Stimulated activated CD8-positive, alpha-beta memory T cell treated with anti-CD3 and anti-CD28 coated beads, Interleukin-15, amount 100 ng/mL, for 4 hours (primary cell): ENCODE measurements around the gene NOS1AP.
"Not testable (repeated sequence)": the region's sequence is repeated elsewhere in the genome, so short reads cannot be mapped to it uniquely, and the experiment has no call there.

Experiments
- DNase-seq, 2 donors: peaks; one replicate each; pipeline ENCODE4 v3.0.0-alpha.2; 2020; ENCODE audit warnings: low read depth in 2 of 2

The NOS1AP gene

DNA sequence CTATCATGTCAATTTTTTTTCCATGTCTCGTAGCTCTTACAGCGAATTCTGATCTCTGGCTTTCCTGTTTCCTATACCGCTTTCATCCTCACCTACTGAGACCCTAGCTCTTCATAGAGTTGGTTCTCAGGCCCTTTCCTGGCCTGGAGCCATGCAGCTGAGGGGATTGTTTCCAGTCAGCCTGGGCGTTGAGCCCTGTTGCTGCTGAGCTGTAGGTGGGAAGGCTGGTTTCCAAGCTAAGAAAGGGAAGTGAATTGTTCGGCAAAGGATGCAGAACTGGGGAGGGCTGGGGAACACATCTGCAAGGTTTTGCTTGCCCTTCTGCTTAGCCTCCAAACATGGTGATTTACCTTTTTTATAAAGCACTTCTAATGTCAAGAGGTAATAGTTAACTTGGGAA, 265.6 kb downstream of the NOS1AP start:
- no peak for DNase-seq

DNA sequence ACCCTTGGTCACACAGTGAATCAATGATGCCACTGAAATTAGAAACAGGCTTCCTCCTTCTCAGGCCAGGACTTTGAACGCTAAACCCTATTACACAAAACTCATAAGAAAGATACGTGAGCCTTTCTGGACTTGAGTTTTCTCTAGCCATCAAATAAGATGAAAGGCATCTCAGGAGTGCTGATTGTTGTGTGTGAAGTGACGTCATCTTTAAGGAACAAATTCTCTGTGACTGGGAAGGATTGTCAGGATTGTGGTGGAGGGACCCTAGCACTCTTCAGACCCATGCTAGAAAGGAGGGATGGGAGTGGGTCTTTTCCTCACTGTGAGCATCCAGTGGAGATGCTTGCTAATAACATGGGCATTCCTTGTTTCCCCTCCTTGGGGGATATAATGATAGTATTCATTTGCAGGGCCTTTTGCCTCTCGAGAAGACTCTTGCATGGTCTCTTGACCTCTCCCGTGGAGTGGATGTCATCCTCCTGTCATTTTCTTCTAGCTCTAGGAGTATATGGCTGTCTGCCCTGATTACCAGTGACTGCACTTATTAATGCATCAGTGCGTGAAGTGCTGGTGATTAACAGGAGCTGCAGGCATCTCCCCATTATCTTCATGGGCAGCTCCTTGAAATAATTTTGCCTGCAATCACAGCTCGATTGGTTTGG, 267.3 kb downstream of the NOS1AP start:
- DNase-seq, result no peak

DNA sequence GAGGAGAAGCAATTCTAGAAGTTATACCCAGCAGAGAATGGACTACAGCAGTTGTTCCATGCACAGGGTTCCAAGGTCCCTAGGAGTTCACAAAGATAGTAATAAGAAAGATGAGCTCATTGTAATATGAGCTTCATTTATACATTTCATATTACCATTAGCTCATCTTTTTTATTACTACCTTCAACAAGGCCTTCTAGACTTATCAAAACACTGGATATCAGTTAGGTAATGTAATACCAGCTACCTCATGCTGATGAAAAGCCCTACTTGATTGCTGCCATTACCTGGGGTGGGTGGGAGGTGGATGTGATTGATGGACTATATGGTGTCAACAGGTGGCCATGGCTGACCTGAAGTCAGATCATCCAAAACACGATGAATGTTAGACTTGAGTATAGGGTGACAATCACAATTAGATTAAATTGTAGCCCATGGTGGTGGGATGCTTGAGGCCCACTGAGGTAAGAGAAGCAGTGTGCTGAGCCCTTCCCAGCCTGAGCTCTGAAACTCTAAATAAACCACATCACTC, 273.0 kb downstream of the NOS1AP start:
- no peak for DNase-seq

DNA sequence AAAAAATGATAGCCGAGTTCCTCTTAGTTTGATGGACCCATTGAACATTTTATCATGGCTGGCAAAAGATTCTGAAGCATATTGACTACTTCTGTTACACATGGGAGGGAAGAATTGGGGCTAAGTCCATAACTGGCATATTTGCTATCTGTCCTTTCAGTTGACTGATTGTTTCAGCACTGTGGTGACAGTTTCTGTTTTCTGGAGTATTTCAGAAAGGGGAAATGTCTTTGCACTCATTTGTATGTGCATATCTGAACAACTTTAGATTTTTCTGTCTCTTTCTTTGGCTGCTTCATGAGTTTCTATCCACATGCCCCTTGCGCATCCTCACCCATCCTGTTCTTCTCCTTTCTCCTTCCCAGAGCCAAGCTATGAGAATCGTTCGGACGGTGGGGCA, 274.0 kb downstream of the NOS1AP start:
- no peak for DNase-seq

DNA sequence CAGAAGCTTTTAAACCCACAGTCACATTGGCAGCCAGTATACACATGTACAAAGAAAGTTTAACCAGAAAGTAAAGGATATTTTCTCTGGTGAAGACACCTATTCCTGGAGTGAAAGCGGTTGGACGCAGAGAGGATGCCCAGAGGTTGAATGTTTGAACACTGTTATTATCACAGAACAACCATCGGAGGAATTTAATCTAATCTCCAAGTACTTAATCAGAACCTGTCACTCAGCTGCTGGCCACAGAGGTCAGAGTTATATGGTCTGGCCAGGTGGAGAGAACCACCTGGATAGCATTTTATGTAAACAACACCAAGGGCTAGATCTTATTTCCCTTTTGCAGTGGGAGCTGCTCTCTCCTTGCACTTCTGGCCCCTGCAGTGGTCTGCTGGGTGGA, 277.8 kb downstream of the NOS1AP start:
- DNase-seq, result no peak

DNA sequence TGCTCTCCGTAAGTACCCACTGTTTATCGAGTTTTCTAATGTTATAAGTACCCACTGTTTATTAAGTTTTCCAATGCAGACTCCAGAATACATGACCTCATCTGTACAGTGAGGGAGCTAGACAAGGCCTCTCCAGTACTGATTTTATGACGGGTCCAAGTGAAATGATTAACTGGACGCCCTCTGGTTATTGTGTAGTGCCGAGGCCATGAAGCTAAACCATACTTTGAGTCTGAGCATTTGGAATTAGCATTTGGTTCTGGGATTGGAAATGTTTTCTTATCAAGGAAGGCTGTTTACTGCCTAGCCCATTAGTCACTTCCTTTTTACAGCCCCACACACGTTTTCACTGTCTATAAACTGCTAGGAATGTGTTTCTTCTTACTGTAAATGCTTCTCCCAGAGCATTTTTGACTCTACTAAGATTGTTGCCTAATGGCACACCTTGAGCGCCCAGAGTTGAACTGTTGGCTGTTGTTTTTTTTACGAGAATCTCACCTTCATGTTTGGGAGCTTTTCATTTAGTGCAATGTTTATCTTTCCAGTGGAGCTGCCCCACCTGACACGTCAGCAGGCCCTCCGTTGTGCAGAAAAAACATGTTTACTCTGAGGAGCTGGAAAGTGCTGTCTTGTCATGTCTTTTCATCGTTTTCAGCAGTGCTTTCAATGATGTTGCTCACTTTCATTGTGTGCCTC, 280.3 kb downstream of the NOS1AP start:
- DNase-seq, result no peak

DNA sequence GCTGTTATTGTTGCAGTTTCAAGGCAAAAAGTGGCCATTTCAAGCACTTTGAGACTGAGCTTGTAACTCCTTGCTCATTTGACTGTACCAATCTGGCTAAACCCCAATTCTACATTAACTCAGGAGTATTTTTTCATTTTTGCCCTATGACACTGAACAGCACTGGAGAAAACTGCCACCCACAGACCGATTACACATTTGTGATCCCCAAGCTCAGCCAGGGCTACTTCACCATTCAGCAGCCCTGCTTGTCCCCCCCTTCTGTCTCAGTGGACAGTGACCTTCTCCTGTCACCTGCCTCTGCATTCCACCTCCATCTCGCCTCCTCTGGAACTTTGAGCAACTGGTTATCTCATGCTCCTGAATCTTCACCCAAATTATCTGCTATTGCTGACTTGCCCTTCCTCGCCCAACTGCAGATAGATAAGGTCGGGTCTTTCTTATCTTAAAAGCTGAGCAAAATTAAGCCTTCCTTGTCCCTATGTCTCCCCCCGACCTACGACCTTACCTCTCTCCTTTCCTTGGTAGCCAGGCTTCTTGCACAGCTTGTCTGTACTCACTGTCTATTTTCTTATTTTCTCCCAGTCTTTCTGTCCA, 281.9 kb downstream of the NOS1AP start:
- no peak for DNase-seq

DNA sequence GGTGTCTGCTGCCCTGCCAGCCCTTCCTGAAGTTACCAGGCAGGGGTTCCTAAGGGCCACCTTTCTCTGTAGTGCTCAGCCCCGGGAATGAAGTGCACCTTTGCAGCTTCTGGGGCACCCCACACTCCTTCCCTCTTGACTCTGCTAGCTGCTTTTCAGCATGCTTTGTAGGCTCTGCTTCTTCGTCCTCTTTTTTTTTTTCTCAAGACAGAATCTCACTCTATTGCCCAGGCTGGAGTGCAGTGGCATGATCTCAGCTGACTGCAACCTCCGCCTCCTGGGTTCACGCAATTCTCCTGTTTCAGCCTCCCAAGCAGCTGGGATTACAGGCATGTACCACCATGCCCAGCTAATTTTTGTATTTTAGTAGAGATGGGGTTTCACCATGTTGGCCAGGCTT, 282.4 kb downstream of the NOS1AP start:
- DNase-seq, result not testable (repeated sequence)

DNA sequence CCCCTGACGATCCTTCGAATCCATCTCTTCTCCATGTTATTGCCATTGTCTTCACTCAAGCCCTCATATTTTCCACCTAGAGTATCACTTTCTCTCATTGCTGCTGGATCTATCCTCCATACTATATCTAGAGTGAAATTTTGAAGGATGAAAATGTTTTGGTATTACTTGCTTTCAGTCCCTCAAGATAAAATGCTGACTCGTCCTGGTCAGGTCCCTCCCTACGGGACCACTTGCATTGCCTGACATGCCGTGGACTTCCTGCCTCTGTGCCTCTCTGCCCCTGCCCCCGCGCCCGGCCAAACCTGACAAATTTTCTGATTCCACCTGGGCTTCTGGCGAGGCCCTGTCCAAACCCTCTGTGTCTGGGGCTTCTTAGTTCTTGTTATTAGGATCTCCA, 283.6 kb downstream of the NOS1AP start:
- no peak for DNase-seq

DNA sequence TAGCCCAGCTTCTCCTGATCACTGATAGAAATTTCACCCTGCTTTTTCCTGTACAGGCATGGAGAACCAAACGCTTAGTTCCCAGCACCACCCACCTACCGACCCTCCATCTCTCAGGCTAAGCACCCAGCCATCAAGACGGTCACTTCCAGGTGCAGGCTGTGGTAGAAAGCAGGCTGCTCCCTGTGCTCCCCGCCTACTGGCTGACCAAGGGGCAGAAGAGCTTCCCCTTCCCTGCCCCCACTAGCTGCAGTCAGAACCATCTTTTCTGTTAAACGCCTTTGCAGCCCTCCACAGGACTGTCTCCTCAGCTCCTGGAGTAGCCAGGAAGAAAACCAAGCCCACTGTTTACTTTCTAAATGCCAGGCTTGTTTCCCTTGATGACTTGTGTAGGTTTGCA, 284.2 kb downstream of the NOS1AP start:
- DNase-seq, result no peak

DNA sequence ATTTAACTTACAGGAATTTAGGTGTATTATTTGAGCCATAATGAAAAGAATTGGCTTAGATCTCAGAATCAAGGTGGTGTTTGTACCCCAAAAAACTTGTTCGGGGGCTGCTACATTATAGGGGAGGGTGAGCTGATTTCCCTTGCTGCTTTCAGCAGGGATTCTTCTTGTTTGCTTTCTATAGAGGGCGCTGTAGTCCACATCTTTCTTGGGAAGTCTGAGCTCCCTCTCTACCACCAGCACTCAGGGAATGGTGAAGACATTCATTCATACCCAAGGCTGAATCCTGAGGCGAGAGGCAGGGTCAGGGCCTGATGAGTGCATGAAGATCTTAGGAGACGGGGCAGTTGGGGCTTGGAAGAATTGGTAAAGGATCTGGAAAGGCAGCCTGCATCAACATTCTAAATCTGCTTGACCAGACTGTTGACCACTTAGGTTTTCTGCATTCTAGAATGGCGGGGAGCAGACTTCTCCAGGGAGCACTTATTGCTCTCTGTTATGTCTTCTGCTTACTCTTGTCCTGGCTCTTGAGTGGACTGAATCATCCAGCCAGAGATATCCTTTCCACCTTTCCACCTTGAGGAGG, 288.3 kb downstream of the NOS1AP start:
- no peak for DNase-seq

DNA sequence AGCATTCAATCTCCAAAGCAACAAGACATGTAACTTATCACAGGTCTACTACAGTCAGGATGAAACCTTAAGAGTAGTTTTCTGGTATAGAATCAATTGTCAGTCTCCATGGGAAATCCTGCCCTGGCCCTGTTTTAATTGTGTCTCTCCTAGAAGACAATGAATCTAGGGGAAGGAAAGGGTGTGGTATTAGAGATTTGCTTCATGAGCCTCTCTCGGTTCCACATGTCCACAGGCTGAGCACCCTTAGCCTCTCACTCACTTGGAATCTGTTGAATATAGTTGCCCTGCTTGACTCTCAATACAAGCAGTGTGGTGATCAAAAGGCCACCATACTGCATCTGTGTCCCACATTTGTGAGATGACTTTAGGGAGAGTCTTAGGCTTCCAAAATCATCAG, 289.4 kb downstream of the NOS1AP start:
- no peak for DNase-seq

DNA sequence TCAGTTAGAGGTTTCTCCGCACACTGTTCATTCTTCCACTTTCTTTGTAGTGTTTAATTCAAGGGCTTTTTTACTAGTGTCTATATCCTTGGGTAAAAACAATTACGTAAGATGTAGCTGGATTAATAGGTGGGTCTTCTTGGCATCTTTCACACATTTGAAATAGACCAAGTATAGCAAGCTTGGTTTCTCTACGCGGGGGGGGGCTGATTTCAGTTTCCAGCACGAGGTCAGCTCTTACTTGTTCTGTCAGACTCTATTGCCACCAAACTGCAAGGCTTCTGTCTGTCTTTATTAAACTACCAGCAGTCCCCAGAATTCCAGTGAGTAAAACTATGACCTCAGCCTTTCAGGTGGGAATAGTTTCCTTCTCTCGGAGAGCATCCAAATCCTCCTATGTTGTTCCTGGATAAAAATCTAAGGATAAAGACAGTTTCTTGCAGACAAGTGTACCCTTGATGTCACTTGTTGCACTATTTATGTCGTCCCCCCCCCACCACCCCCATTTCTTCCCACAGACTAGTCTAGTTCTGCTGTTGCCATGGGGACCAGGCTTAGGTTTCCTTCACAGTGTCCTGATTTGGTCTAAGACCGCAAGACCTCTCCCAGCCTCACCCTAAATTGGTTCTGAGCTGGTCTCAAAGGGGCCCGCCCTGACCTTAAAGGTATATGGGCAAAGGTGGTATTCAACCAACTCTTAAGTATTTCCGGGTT, 290.2 kb downstream of the NOS1AP start:
- no peak for DNase-seq

DNA sequence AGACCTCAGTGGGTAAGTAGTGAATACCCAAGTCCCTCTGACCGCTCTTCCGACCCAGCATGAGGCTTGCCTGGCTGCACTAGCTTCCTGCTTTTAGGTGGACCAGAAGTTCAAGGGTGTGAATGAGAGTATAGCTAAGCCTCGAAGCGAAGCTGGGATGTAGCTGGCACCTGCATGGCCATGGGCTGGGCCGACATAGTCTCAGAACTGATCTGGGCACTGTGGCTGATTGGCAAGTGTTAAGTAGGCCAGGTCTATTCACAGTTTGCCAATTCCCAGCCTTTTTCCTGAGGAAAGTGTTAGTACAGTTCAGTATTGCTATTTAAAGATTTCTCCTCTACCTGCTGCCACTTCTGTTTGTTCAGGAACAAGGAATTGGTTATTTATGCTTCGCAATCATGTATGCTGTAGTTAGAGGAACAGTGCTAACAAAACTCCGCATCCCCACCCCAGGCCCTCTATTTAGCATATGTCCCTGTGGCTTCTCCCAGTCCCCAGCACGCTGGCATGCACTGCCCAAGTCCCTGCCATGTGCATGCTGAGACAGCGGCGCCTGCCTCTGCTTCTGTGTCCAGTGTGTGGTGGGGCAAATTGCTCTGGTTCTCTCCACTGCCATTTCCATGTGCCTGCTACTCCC, 290.9 kb downstream of the NOS1AP start:
- DNase-seq, result no peak

DNA sequence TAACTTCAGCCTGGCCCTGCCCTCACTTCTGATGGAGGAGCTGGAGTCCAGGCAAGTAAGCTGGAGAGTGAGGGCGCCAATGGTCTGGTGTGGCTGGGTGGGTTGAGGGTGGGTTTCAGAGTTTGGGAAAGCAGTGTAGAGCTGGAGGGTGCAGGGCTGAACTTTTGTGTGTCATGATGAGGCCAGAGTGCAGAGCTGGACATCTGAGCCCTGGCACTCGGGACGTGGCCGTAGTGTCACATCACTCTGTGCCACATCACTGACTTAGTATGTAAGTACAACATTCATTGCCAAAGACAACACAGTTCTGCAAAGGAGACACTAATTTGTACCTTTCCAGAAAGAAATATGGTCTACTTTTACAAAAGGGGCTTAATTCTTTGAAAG, 291.4 kb downstream of the NOS1AP start:
- no peak for DNase-seq

DNA sequence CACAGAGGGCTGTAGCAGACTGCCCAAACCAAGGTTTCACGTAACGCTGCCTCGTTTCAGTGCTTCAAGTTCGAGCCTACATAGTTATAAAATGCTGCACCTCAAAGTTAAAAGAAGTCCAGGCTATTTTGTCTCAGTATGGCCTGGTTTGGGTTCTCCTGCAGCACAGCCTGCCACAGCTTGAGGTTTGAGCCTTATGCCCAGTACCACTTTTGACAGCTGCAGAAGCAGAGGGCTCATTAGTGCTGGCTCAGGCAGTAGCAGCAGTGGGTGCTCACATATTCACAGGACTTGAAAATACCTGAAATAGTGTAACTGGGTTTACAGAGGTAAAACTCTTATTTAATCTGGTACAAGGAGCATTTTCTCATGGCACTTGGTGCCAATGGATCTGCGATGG, 291.9 kb downstream of the NOS1AP start:
- DNase-seq, result no peak

DNA sequence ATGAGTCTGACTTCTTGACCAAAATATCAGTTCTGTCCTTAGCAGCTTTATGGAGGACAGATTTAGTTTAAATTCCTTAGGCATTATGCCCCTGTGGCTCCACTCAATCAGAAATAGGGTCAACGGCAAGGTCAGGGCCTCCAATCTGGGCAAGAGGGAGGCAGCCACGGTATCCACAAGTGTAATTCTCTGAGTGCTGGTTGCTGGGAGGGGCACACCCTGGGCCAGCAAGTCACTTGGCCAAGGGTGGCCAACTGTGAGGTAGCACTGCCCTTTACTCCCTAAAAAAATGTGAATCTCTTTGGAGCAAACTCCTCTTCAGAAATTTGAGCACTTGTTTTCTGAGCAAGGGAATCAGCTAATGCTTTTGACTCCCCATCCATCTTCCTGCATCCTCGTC, 294.3 kb downstream of the NOS1AP start:
- DNase-seq, result no peak

DNA sequence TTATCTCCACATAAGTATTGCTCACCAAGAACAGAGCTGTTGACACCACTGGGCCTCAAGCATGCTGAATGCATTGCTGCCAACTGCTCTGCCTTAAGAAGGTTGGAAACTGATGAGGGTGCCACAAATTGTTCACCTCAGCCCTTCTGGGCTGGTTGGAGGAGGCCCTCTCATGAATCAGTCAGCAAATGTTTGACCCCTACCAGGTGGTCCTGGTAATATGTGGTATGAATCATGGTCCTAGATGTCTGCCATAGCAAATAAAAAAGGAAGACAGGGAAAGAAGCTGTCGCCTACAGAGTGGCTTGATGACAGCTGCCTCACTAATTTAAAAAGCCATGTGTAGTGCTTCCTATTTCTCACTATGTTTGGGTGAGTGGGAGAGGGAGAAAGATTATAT, 295.0 kb downstream of the NOS1AP start:
- DNase-seq, result no peak

DNA sequence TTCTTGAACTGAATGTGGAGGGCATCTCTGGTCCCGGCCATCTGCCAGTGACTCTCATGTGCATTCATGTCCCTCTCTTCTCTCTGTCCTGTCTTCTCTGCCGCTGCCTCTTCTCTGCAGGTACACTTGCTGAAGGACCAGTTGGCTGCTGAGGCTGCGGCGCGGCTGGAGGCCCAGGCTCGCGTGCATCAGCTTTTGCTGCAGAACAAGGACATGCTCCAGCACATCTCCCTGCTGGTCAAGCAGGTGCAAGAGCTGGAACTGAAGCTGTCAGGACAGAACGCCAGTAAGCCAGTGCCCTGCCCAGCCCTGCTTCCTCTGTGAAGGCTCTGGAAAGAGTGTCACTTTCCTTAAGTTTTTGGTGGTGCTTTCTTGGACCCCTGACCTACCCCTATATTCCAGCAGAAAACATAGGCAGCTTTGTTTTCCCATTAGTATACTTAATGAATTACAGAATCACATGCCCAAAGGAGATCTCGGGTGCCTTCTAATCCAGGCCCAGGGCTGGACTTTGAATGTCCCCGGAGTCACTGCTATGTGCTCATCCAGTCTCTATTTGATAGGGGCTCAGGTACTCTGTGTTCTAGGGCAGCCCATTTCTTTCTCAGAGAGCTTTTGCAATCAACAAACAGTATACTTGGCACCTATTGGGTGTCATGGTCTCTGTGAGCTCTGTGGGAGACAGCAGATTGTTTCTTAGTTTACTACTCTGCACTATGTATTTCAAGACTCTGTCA, 296.0 kb downstream of the NOS1AP start:
- no peak for DNase-seq

DNA sequence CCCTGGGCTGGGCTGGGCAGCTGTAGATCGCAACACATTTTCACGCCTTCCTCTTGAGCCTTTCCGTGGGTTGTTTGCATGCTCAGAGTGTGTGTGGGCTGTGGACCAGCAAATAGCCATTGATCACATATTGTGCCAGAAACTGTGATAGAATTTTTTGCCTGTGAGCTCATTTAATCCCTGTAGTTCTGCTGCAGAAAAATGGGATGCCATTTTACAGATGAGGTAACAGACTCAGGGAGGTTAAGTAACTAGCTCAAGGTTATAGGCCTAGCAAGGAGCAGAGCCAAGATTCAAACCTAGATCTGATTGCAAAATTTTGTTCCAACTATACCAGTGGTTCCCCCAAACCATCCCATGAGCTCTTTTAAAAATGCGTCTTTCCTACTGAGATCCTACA, 296.7 kb downstream of the NOS1AP start:
- DNase-seq, result no peak

DNA sequence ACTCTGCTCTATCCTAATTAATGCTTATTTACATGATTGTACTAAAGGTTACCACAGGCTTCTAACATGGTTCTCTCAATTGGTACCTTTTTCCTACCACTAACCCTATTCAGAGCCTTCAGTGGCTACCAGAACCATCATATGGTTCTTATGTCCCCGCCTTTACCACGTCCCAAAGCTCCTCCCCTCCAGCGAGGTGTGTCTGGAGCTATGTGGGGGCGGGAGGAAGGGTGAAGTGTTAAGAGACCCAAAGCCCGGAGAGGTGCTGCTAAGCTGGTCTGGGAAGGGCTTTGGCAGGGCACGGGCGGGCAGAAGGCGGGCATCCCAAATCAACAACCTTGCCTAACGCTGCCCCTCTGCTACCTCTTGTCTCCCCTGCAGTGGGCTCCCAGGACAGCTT, 297.2 kb downstream of the NOS1AP start:
- DNase-seq, result no peak
